Endothelial cell (in vitro differentiated cells): ENCODE data around the gene CDK13. TPM values are rescaled to one million over a fixed set of nuclear protein-coding genes. Genes with fewer than 3 reads are reported as not detected.
"Not testable (repeated sequence)": the region's sequence is repeated elsewhere in the genome, so short reads cannot be mapped to it uniquely, and the experiment has no call there.

ENCODE experiments used
- DNase-seq: peaks from one replicate; pipeline ENCODE4 v3.0.0; 2021; ENCODE audit warnings: low spot score
- H3K27ac Mint-ChIP-seq: one replicate; pipeline ENCODE4 v1.8.0; 2021; ENCODE audit warnings: mixed read lengths, inconsistent platforms; ENCODE audit not compliant: unreplicated experiment
- H3K27me3 Mint-ChIP-seq: one replicate; pipeline ENCODE4 v1.8.0; 2021; ENCODE audit warnings: mild to moderate bottlenecking, moderate library complexity, mixed read lengths, inconsistent platforms; ENCODE audit not compliant: unreplicated experiment
- H3K36me3 Mint-ChIP-seq: one replicate; pipeline ENCODE4 v1.8.0; 2021; ENCODE audit warnings: mild to moderate bottlenecking, low read depth, mixed read lengths, inconsistent platforms; ENCODE audit not compliant: unreplicated experiment
- H3K4me1 Mint-ChIP-seq: one replicate; pipeline ENCODE4 v1.8.0; 2021; ENCODE audit warnings: mild to moderate bottlenecking, mixed read lengths, inconsistent platforms; ENCODE audit not compliant: unreplicated experiment
- H3K4me3 Mint-ChIP-seq: one replicate; pipeline ENCODE4 v1.8.0; 2021; ENCODE audit warnings: mild to moderate bottlenecking, mixed read lengths, inconsistent platforms; ENCODE audit not compliant: unreplicated experiment
- H3K9me3 Mint-ChIP-seq: one replicate; pipeline ENCODE4 v1.8.0; 2021; ENCODE audit warnings: mixed read lengths, inconsistent platforms; ENCODE audit not compliant: unreplicated experiment
- total RNA-seq: library from RNA; stranded (reverse); fragmentation: NEBNext Ultra II Directional; extraction: Animal tissue kit (Norgen Biotek cat#: 25700); gene quantifications from one replicate; pipeline ENCODE4 v1.2.1, GENCODE V29; 2021; ENCODE audit not compliant: unreplicated experiment
- TF ChIP-seq, protein P1 (sequence below): fragments of 200-600 bp; sonication (generic); IDR thresholded peaks from one replicate; pipeline ENCODE4 v1.5.0; 2021; ENCODE audit warnings: antibody characterized with exemption; ENCODE audit not compliant: unreplicated experiment

CDK13 gene
- total RNA-seq, 1 donor from 2014 or later: 52.9 TPM

GRCh38 chr7:40102897-40103296 lies 152.8 kb downstream of the CDK13 start:
- Mint-ChIP-seq H3K27ac (no peak overlapping the region), H3K36me3 (no peaks in the 10 kb centered on the region), H3K9me3 (no peaks in the 10 kb centered on the region), H3K4me3 (no peak overlapping the region), H3K4me1 (no peaks in the 10 kb centered on the region), H3K27me3 (no peaks in the 10 kb centered on the region)
- TF ChIP-seq, protein P1, sequence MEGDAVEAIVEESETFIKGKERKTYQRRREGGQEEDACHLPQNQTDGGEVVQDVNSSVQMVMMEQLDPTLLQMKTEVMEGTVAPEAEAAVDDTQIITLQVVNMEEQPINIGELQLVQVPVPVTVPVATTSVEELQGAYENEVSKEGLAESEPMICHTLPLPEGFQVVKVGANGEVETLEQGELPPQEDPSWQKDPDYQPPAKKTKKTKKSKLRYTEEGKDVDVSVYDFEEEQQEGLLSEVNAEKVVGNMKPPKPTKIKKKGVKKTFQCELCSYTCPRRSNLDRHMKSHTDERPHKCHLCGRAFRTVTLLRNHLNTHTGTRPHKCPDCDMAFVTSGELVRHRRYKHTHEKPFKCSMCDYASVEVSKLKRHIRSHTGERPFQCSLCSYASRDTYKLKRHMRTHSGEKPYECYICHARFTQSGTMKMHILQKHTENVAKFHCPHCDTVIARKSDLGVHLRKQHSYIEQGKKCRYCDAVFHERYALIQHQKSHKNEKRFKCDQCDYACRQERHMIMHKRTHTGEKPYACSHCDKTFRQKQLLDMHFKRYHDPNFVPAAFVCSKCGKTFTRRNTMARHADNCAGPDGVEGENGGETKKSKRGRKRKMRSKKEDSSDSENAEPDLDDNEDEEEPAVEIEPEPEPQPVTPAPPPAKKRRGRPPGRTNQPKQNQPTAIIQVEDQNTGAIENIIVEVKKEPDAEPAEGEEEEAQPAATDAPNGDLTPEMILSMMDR: no peak
- DNase-seq: no peak

DNA sequence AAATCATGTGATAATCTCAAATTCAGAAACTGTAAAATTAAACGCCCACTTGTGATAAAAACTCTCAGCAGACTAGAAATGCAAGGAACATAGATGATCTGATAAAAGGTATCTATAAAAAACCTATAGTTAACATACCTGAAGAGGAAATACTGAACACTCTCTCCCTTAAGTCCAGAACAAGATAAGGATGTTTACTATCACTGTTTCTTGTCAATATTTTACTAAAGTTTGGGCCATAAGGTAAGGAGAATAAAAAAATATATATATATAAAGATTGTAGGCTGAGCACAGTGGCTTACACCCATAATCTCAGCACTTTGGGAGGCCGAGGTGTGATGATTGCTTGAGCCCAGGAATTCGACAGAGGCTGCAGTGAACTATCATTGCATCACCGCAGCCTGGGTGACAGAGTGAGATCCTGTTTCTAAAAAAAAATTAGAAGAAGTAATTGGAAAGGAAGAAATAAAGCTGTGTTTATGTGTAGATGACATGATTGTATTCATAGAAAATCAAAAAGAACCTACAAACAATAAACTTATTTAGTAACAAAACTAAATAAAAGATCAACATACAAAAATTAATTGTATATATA lies 155.9 kb downstream of the CDK13 start:
- H3K4me3 Mint-ChIP-seq: no peak overlapping the region
- H3K36me3 Mint-ChIP-seq: no peaks in the 10 kb centered on the region
- no peaks in the 10 kb centered on the region for H3K9me3 Mint-ChIP-seq
- H3K27me3 Mint-ChIP-seq: no peaks in the 10 kb centered on the region
- TF ChIP-seq, protein P1: no peak
- DNase-seq: no peak
- H3K27ac Mint-ChIP-seq: no peak overlapping the region
- H3K4me1 Mint-ChIP-seq: no peaks in the 10 kb centered on the region

GRCh38 chr7:40115936-40116335 lies 165.9 kb downstream of the CDK13 start:
- Mint-ChIP-seq H3K36me3 (peaks cover 5% of the 10 kb centered on the region), H3K4me1 (peaks cover 16% of the 10 kb centered on the region), H3K4me3 (no peak overlapping the region), H3K27me3 (no peaks in the 10 kb centered on the region), H3K9me3 (no peaks in the 10 kb centered on the region), H3K27ac (peak overlapping the region; percentile 15)
- DNase-seq: no peak
- TF ChIP-seq, protein P1: no peak

DNA sequence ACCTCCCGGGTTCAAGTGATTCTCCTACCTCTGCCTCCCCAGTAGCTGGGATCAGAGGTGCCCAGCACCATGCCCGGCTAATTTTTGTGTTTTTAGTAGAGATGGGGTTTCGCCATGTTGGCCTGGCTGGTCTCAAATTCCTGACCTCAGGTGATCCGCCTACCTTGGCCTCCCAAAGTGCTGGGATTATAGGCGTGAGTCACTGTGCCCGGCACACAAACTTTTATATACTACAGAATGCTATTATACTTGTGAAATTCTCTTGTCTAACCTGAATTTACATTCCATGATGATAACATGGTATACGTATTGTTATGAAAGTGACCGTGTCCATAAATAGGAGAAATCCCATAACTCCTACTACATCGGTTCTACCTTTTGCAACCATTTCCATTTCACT lies 167.1 kb downstream of the CDK13 start:
- H3K27me3 Mint-ChIP-seq, H3K9me3 Mint-ChIP-seq, H3K4me3 Mint-ChIP-seq, H3K36me3 Mint-ChIP-seq, DNase-seq: not testable (repeated sequence)
- peak overlapping the region; percentile 8 for H3K27ac Mint-ChIP-seq
- peaks cover 16% of the 10 kb centered on the region for H3K4me1 Mint-ChIP-seq

GRCh38 chr7:40118201-40118600 lies 168.1 kb downstream of the CDK13 start:
- not testable (repeated sequence) for DNase-seq, H3K9me3 Mint-ChIP-seq, H3K27ac Mint-ChIP-seq, H3K36me3 Mint-ChIP-seq, H3K4me3 Mint-ChIP-seq, H3K27me3 Mint-ChIP-seq
- peaks cover 16% of the 10 kb centered on the region for H3K4me1 Mint-ChIP-seq

DNA sequence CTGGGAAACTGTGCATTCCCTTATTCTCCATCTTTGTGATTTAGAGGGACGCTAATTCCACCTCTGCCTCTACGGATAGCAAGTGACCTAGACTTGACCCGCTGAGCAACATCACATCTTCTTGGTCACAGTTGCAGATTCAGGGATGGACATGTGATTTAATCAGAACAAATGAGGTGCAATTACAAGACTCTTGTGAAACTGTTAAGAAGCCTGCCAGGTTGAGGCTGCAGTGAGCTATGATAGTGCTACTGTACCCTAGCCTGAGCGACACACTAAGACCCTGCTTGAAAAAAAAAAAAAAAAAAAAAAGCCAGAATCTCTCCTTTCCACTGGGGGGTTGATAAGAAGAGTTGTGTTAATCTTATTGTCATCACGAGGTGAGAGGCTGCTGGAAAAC lies 170.0 kb downstream of the CDK13 start:
- TF ChIP-seq, protein P1: no peak
- Mint-ChIP-seq H3K36me3 (no peaks in the 10 kb centered on the region), H3K9me3 (no peaks in the 10 kb centered on the region), H3K4me1 (peaks cover 16% of the 10 kb centered on the region), H3K27ac (peak overlapping the region; percentile 43), H3K4me3 (no peak overlapping the region), H3K27me3 (peaks cover 1% of the 10 kb centered on the region)
- no peak for DNase-seq

- not testable (repeated sequence) for H3K9me3 Mint-ChIP-seq, H3K27ac Mint-ChIP-seq, H3K36me3 Mint-ChIP-seq, H3K4me3 Mint-ChIP-seq, DNase-seq, H3K27me3 Mint-ChIP-seq
- peaks cover 11% of the 10 kb centered on the region for H3K4me1 Mint-ChIP-seq
These were observed 172.3 kb downstream of the CDK13 start for GRCh38 chr7:40122100-40122939.
